H9 (cell line): ENCODE measurements around the gene IDH3B. TPM values are rescaled to one million over a fixed set of nuclear protein-coding genes. Genes with fewer than 3 reads are reported as not detected.

Experiments
- DNase-seq: peaks from one replicate; pipeline ENCODE4 v3.0.0-alpha.2; 2017
- H2AFZ ChIP-seq: one replicate; pipeline ENCODE4 v1.6.1; 2013; ENCODE audit warnings: mild to moderate bottlenecking, low read length, control low read depth, moderate library complexity
- H2AK5ac ChIP-seq: 2 replicates; pipeline ENCODE4 v1.6.1; 2013; ENCODE audit warnings: low read length, control low read depth, mixed read lengths; ENCODE audit not compliant: insufficient read length
- H2BK120ac ChIP-seq: one replicate; pipeline ENCODE4 v1.6.1; 2013; ENCODE audit warnings: low read depth, mild to moderate bottlenecking, low read length, control low read depth, inconsistent platforms; ENCODE audit not compliant: poor library complexity, severe bottlenecking
- H2BK12ac ChIP-seq: 2 replicates; pipeline ENCODE4 v1.6.1; 2013; ENCODE audit warnings: low read length, control low read depth, mixed read lengths, low read depth; ENCODE audit not compliant: insufficient read length
- H2BK15ac ChIP-seq: 2 replicates; pipeline ENCODE4 v1.6.1; 2013; ENCODE audit warnings: low read depth, low read length, control low read depth
- H2BK20ac ChIP-seq: one replicate; pipeline ENCODE4 v1.6.1; 2013; ENCODE audit warnings: low read depth, mild to moderate bottlenecking, low read length, control low read depth, inconsistent platforms; ENCODE audit not compliant: poor library complexity, severe bottlenecking
- H2BK5ac ChIP-seq: 2 replicates; pipeline ENCODE4 v1.6.1; 2013; ENCODE audit warnings: low read length, control low read depth, mixed read lengths; ENCODE audit not compliant: insufficient read length
- H3K14ac ChIP-seq: 2 replicates; pipeline ENCODE4 v1.6.1; 2013; ENCODE audit warnings: low read length, control low read depth; ENCODE audit not compliant: insufficient read depth
- H3K18ac ChIP-seq: 2 replicates; pipeline ENCODE4 v1.6.1; 2013; ENCODE audit warnings: low read depth, mild to moderate bottlenecking, mixed read lengths, low read length, control low read depth; ENCODE audit not compliant: insufficient read length
- H3K23ac ChIP-seq: 2 replicates; pipeline ENCODE4 v1.6.1; 2013; ENCODE audit warnings: low read length, control low read depth, mixed read lengths, low read depth; ENCODE audit not compliant: insufficient read length
- H3K23me2 ChIP-seq: 2 replicates; pipeline ENCODE4 v1.6.1; 2013; ENCODE audit warnings: low read depth, mild to moderate bottlenecking, mixed read lengths, low read length, control low read depth; ENCODE audit not compliant: insufficient read length, poor library complexity, severe bottlenecking
- H3K27ac ChIP-seq: 2 replicates; pipeline ENCODE4 v1.5.1; 2013; ENCODE audit warnings: low read length, control low read depth, mixed read lengths, low read depth; ENCODE audit not compliant: insufficient read length
- H3K27me3 ChIP-seq: 2 replicates; pipeline ENCODE4 v1.6.1; 2013; ENCODE audit warnings: low read length, control low read depth, inconsistent platforms; ENCODE audit not compliant: insufficient read depth
- H3K4ac ChIP-seq: 2 replicates; pipeline ENCODE4 v1.6.1; 2013; ENCODE audit warnings: low read depth, mild to moderate bottlenecking, control low read depth, inconsistent platforms, low read length, moderate library complexity
- H3K4me1 ChIP-seq: 2 replicates; pipeline ENCODE4 v1.6.1; 2013; ENCODE audit warnings: low read length, control low read depth, inconsistent platforms; ENCODE audit not compliant: insufficient read depth
- H3K4me2 ChIP-seq: 2 replicates; pipeline ENCODE4 v1.6.1; 2013; ENCODE audit warnings: low read length, control low read depth, mixed read lengths; ENCODE audit not compliant: insufficient read length, insufficient read depth
- H3K56ac ChIP-seq: 2 replicates; pipeline ENCODE4 v1.6.1; 2013; ENCODE audit warnings: low read depth, mild to moderate bottlenecking, mixed read lengths, low read length, control low read depth; ENCODE audit not compliant: insufficient read length
- H3K79me1 ChIP-seq: 2 replicates; pipeline ENCODE4 v1.6.1; 2013; ENCODE audit warnings: low read depth, mild to moderate bottlenecking, moderate library complexity, low read length, control low read depth, inconsistent platforms; ENCODE audit not compliant: insufficient read depth, poor library complexity, severe bottlenecking
- H3K79me2 ChIP-seq: 2 replicates; pipeline ENCODE4 v1.6.1; 2013; ENCODE audit warnings: low read length, control low read depth, inconsistent platforms; ENCODE audit not compliant: insufficient read depth
- H3K9ac ChIP-seq: 2 replicates; pipeline ENCODE4 v1.6.1; 2013; ENCODE audit warnings: low read length, control low read depth, mixed read lengths; ENCODE audit not compliant: insufficient read length; ENCODE audit errors: extremely low read depth
- H3K9me3 ChIP-seq: one replicate; pipeline ENCODE4 v1.6.1; 2013; ENCODE audit warnings: low read depth, low read length, inconsistent platforms; ENCODE audit not compliant: control insufficient read depth
- H3T11ph ChIP-seq: one replicate; pipeline ENCODE4 v1.6.1; 2013; ENCODE audit warnings: mild to moderate bottlenecking, low read length, control low read depth, inconsistent platforms
- H4K20me1 ChIP-seq: one replicate; pipeline ENCODE4 v1.6.1; 2013; ENCODE audit not compliant: control insufficient read depth, insufficient read length, insufficient read depth
- H4K5ac ChIP-seq: 2 replicates; pipeline ENCODE4 v1.6.1; 2013; ENCODE audit warnings: low read depth, mild to moderate bottlenecking, mixed read lengths, low read length, control low read depth; ENCODE audit not compliant: insufficient read length
- H4K8ac ChIP-seq: replicated peaks from 2 replicates; pipeline ENCODE4 v1.6.1; 2013; ENCODE audit warnings: low read length, control low read depth, mixed read lengths, low read depth; ENCODE audit not compliant: insufficient read length
- H4K91ac ChIP-seq: 2 replicates; pipeline ENCODE4 v1.6.1; 2013; ENCODE audit warnings: low read depth, mild to moderate bottlenecking, moderate library complexity, mixed read lengths, low read length, control low read depth; ENCODE audit not compliant: insufficient read length
- H3K27ac Mint-ChIP-seq, 3 experiments: 2 replicates in 2 of 3; 3 replicates in 1 of 3; pipeline ENCODE4 v1.8.0; 2020 to 2021; ENCODE audit warnings: mixed read lengths in 3 of 3, mild to moderate bottlenecking in 1 of 3, moderate library complexity in 1 of 3
- H3K27me3 Mint-ChIP-seq: 2 replicates; pipeline ENCODE4 v1.8.0; 2021; ENCODE audit warnings: low read depth, mild to moderate bottlenecking, moderate library complexity, mixed read lengths
- H3K36me3 Mint-ChIP-seq, 3 experiments: 2 replicates in 2 of 3; 3 replicates in 1 of 3; pipeline ENCODE4 v1.8.0; 2020 to 2021; ENCODE audit warnings: low read depth in 3 of 3, mixed read lengths in 3 of 3; ENCODE audit not compliant: insufficient read depth in 1 of 3
- H3K4me1 Mint-ChIP-seq, 2 experiments: 2 replicates each; pipeline ENCODE4 v1.8.0; 2020; ENCODE audit warnings: mixed read lengths in 2 of 2
- H3K4me3 Mint-ChIP-seq, 2 experiments: 2 replicates in 1 of 2; 3 replicates in 1 of 2; pipeline ENCODE4 v1.8.0; 2020 to 2021; ENCODE audit warnings: mild to moderate bottlenecking in 2 of 2, mixed read lengths in 2 of 2, moderate library complexity in 1 of 2
- H3K9me3 Mint-ChIP-seq, 2 experiments: 2 replicates in 1 of 2; 3 replicates in 1 of 2; pipeline ENCODE4 v1.8.0; 2020; ENCODE audit warnings: mild to moderate bottlenecking in 2 of 2, mixed read lengths in 2 of 2, moderate library complexity in 1 of 2
- WGBS: extraction: QIAGEN DNeasy Blood & Tissue Kit; methylation state at CpG from one replicate; pipeline ENCODE4 v1.1.7; 2013; ENCODE audit warnings: missing lambda C conversion rate, low lambda C conversion rate, mixed read lengths; ENCODE audit not compliant: insufficient read length; ENCODE audit errors: extremely low coverage; 5-methylcytosine and 5-hydroxymethylcytosine counted together
- total RNA-seq: library from RNA; stranded (reverse); gene quantifications from 2 replicates; pipeline ENCODE4 v1.2.1, GENCODE V29; 2021
- TF ChIP-seq, protein P1 (sequence below): fragments of 200-600 bp; sonication (generic); conservative IDR thresholded peaks from 3 replicates; pipeline ENCODE4 v1.8.0; 2021; ENCODE audit warnings: antibody characterized with exemption, mild to moderate bottlenecking

Gene IDH3B
- total RNA-seq, 1 experiment from 2014 or later, result 114 TPM

- H3K9me3 ChIP-seq, result no peaks in the 10 kb centered on the region
- no peak overlapping the region for H2AFZ ChIP-seq
- H4K20me1 ChIP-seq, result no peaks in the 10 kb centered on the region
- H3K79me1 ChIP-seq, result no peaks in the 10 kb centered on the region
- H3T11ph ChIP-seq, result no peak overlapping the region
- no peak overlapping the region for H3K14ac ChIP-seq
- Mint-ChIP-seq H3K9me3 (peaks cover 0 to 3% of the 10 kb centered on the region in 2 experiments; a peak in 2 of 5 replicates), H3K27ac (no peak overlapping the region), H3K4me1 (no peaks in the 10 kb centered on the region), H3K4me3 (no peak overlapping the region), H3K27me3 (peaks cover 61% of the 10 kb centered on the region), H3K36me3 (no peaks in the 10 kb centered on the region)
- H3K9ac ChIP-seq, result no peak overlapping the region
- DNase-seq, result no peak
- no peak overlapping the region for H3K27ac ChIP-seq
- H3K56ac ChIP-seq, result no peak overlapping the region
- H3K27me3 ChIP-seq, result no peaks in the 10 kb centered on the region
- H3K4me1 ChIP-seq, result no peaks in the 10 kb centered on the region
- no peak overlapping the region for H3K23ac ChIP-seq
- H4K5ac ChIP-seq, result no peak overlapping the region
- H2BK12ac ChIP-seq, result no peak overlapping the region
- no peak overlapping the region for H3K4ac ChIP-seq
- no peaks in the 10 kb centered on the region for H3K23me2 ChIP-seq
- no peak overlapping the region for H2BK5ac ChIP-seq
- H3K79me2 ChIP-seq, result no peaks in the 10 kb centered on the region
- WGBS, result no CpG with 5 or more reads among the region's 1 CpG
- TF ChIP-seq, protein P1, sequence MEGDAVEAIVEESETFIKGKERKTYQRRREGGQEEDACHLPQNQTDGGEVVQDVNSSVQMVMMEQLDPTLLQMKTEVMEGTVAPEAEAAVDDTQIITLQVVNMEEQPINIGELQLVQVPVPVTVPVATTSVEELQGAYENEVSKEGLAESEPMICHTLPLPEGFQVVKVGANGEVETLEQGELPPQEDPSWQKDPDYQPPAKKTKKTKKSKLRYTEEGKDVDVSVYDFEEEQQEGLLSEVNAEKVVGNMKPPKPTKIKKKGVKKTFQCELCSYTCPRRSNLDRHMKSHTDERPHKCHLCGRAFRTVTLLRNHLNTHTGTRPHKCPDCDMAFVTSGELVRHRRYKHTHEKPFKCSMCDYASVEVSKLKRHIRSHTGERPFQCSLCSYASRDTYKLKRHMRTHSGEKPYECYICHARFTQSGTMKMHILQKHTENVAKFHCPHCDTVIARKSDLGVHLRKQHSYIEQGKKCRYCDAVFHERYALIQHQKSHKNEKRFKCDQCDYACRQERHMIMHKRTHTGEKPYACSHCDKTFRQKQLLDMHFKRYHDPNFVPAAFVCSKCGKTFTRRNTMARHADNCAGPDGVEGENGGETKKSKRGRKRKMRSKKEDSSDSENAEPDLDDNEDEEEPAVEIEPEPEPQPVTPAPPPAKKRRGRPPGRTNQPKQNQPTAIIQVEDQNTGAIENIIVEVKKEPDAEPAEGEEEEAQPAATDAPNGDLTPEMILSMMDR, result peak; percentile 47
- no peak overlapping the region for H2BK15ac ChIP-seq
- H3K18ac ChIP-seq, result no peak overlapping the region
- H2AK5ac ChIP-seq, result no peak overlapping the region
- H4K91ac ChIP-seq, result no peak overlapping the region
- H2BK20ac ChIP-seq, result no peak overlapping the region
- no peak overlapping the region for H3K4me2 ChIP-seq
- H4K8ac ChIP-seq, result no peak overlapping the region
- H2BK120ac ChIP-seq, result no peak overlapping the region
Observed at GRCh38 chr20:2631228-2631627, 32.8 kb downstream of the IDH3B start.
